NCI-H526 treated with DMSO at 0.1 percent for 48 hours (cell line): ENCODE measurements around the gene SLC8A1.
"Not testable (repeated sequence)": the region's sequence is repeated elsewhere in the genome, so short reads cannot be mapped to it uniquely, and the experiment has no call there.

ENCODE experiments used
- DNase-seq: peaks from one replicate; lab custom pipeline; 2025; lab: John Stamatoyannopoulos, UW

SLC8A1 gene

DNA sequence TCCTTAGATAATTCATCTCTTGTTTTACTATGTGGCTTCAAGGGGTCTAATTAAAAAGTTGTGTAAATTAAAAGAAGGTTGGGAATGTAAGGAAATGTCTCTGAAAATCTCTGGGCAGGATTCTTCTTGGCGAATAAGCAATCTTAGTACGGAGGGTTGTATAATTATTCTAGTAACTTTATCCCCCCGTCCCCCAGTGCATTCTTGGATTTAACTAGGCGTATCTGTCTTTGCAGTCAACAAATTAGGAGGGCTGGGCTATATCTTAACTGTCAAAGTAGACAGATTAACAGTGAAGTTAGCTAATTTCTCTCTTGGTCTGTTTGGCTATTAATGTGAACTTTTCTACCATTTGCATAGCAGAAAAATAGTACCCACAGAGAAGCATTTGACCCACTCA lies 343.0 kb downstream of the SLC8A1 start:
- no peak for DNase-seq

DNA sequence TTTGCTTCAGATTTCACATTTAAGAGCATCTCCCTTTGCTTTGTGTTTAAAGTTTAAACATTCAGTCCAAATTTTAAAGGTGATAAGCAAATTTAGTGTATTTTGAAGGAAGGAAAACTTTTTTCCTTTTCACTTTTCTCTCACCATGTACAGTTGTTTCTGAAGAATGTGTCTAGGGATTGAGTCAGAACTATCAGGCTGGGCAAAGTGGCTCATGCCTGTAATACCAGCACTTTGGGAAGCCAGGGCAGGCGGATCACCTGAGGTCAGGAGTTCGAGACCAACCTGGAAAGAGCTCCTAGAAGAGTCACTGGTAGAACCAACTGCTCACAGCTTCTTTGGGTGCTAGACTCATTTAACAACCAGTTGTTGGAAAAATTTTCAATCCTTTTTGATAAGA lies 345.8 kb downstream of the SLC8A1 start:
- DNase-seq: no peak

DNA sequence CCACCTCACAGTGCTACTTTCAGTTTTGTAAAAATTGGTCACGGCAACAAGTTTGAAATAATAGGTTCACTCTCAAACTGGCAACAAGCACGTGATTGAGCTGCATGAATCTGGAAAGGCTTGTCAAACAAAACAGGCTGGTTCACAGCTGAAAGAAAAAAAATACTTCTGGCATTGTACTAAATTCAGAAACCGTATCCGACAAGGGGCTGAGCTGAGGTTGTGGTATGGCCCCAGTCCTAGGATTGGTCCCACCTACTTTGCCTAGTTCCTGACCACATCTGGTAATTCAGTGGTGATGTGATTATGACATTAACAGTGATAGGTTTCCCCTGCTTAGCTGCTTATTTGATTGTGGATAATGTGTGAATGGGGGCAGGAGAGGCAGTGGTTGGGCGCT lies 346.3 kb downstream of the SLC8A1 start:
- no peak for DNase-seq

DNA sequence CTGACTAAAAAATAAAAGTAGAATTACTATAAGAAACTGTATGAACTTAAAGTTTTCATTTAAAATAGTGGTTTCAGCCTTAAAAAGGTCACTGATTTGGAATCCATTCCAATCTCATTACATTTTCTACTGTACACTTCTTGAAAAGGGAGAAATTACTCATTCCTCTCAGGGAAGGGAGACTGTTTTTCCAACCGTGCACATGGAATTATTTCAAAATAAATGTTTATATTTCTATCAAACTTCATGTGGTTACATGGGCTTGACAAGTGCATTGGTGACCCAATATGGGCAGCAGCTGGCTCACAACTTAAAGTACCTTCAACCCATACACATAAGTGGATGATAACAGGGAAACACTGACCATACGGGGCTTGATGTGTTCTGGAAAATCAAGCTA lies 348.3 kb downstream of the SLC8A1 start:
- DNase-seq: no peak

DNA sequence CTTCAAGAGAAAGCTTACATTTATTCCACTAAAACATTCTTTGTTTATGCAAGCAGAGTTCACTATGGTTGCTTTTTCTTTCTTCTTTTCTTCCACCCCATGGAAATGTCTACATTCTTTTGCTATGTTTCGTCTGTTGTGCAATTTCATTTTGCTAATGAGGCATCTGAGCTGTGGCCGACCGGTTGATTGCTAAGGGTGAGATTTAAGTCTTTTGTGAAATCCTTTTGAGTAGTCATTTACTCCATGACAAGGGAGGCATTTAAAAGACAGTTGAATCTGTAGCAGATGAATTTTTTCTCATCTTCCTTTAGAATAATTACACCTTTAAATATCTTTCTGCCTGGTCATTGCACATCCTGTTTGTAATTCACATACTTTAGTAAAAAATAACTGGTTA lies 348.7 kb downstream of the SLC8A1 start:
- no peak for DNase-seq

DNA sequence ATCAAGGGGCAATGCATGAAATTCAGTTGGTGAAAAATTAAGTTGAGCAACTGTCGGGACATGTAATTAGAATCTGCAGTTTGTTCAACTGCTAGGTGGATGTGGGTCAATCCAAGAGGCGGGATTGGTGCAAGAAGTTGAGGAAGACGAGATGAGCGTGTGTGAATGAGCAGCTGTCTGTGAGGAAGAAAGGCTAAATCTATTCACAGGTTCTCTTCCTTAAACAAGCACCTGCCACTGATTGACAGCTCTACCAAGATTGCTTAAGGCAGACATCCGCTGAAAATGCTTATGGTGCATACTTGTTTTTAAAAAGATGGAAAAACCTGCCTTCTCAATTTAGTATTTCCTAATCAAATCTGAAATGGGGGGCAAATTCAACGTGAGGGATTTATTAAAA lies 349.4 kb downstream of the SLC8A1 start:
- DNase-seq: no peak

DNA sequence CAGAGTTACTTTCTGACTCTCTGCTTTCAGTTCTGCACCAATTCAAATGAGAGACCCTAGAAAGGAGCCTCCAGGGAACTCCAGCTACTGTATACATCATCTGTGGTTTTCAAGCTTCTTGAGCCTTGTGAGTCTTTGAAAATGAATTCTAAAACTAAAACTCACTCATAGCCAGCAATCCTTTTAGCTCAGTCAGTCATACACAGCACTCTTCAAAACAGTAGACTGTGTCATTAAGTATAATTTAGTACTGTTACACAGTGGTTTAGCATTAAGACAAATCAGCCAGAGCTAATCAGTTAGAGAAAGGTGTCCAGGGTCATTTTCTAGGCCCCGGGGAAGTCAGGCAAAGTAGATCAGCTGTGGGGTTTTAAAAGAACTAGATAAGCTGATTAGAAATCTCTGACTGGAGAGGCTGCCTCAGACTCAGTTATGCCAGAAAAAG lies 350.7 kb downstream of the SLC8A1 start:
- DNase-seq: no peak

DNA sequence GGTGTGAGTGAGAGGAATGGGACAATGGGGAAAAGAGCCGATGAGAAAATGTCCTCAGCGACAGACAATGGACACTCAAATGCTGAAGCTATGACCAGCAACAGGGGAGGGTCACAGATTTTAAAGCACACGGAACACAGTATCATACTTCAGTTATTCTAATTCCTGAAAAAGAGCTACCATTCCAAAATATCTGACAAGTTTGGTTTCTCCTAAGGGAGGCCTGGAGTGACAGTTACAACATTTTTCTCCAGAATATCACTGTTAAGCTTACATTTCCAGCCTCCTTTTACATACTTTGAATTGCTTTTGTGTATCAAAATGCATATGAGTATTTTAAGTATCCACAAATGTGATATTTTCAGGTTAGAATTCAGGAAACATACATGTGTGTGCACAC lies 351.2 kb downstream of the SLC8A1 start:
- no peak for DNase-seq

DNA sequence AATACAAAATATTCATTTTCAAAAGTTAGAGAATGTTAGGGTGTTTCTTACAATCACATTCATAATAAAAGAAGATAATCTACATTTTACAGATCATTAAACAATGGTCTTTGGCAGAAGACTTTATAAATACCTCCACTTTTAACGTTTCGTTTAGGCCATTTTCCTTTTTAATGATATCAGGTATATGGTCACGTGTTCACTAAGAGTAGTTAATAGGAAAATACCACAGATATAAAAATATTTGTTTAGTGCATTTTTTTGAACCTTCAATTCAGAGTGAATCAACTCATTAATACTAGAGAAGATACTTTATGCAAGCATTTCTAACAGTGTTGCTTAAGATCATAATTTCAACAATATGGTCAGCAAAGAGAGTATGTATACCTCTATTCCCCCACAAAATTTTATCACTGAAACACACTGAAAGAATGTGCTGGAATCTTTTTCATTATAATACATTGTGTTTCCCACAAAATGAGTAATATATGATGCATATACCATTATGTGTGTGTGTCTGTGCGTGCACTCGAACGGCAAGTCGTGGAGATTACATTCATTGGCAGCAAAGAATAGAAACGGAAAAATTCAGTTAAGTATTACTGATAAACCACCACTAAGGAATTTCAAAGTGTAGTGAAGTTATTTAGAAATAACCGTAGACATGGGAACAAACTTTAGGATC lies 353.0 kb downstream of the SLC8A1 start:
- DNase-seq: no peak

DNA sequence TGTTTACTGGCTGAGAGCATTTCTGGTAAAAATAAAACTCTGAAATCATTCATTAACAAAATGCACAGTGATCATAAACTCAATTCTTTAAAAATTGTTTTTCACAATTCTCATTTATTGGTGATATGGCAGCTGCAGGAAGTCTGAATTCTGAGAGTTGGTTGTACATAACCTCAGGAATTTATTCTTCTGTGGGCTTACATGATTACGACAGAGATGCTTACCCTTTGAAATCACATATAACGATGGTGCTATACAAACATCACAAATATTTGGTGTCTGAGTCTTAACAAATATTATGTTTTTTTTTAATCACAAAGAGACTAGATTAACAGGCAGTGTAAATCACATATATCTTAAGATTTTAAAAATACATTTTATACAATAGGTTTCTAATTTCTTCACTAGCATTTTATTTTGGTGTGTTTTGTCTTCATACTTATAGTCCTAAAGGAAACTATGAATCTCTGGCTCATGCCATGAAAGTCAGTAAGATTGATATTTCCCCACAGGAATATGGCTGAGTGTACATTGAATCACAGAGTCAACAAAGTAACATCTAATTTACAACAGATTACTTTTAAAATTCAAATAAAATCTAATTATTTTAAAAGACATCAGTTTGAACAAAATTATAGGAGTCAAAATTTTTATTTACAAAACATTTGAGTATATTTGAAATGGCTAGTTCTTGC lies 354.1 kb downstream of the SLC8A1 start:
- no peak for DNase-seq

DNA sequence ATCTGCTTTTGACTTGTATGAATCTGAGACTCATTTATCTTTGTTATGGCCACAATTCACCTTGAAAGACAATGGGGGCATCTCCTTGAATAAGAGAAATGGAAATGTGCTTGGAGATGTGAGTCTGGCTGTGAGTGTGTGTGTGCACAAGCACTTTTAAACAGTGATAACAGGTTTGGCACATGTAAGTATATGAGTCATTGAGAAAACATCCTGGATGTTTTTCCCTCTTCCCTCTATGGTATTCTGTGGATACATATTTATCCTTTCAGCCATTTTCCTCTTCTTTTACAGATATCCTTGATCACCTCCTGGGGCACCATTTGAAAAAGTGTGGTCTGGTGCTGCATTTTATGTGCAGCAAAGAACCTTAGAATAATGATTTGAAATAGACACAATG lies 355.5 kb downstream of the SLC8A1 start:
- DNase-seq: no peak

DNA sequence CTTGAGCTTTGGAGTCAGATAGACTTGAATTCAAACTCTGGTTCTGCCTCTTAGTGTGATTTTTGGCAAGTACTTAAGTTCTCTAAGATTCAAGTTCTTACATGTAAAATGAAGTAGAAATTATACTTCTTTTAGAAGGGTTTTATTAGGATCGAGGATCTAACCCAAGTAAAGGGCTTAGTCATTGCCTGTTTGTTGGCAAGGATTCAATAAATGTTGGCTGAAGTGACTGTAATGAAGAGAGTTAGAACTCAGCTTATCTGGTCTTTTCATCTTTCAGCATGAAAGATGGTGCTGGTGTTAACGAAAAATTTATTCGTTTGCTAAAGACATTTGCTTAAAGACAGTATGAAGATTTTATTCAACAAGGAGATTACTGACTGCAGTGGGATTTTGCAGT lies 356.9 kb downstream of the SLC8A1 start:
- no peak for DNase-seq

DNA sequence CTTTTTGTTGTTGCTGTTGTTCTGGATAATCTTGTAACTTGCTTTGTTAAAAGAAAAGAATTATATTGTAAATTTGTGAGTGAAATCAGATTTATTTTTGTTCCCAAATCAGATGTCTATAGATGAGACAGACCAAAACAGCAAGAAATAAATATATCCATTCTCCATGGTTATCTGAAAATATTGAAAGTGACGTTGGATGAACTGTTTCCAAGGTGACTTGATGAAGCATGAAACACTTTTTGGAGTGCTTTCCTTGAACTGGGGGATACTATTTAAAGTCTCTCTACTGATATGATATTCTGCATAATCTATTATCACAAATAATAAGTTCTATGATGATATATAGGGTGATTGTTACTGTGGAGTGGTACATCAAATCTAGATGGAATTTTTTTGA lies 357.4 kb downstream of the SLC8A1 start:
- no peak for DNase-seq

DNA sequence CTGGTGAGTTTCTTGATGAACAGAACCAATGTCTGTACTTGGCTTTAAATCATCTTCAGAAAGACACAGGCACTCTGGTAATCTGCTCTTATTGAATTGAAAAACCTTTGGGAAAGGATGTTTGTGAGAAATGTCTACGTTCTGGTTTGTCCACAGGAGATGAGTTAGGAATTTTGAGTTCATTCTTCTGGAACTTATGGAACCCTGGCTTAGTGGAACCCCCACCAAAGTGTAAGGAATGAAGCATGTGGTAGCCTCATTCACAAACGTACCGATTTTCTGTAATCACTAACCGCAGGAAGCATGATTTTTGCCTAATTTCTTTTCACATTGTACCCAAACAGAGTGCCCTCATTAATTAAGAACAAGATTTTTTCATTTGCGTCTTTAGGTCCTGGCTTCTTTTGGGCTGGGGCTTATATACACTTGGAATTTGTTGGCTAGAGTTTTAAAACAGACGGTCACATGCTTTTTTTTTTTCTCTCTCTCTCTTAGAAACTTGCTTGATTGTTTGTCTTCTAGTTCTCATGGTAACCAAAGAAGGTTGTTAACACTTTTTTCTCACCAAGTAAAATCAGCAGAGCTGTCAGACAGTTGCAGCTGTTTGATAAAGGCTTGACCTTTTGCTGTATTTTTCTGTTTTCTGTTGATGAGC lies 358.7 kb downstream of the SLC8A1 start:
- DNase-seq: no peak

DNA sequence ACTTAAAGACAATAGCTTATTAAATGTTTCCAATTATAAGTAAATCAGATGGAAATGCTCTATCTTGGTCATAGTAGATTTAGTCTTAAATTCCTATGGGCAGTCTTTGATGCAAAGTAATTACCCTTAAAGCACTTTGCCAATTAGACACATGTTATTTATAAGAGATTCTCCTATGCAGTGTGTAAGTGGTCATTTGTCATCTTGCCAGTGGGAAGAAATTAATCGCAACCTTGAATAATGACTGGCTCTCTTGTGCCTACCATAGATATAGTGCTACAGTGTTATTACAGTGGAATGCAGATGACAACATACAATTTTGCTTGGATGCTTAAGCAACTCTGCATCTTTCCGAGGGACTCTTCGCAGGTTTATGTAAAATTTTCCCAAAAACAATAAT lies 361.8 kb downstream of the SLC8A1 start:
- no peak for DNase-seq

DNA sequence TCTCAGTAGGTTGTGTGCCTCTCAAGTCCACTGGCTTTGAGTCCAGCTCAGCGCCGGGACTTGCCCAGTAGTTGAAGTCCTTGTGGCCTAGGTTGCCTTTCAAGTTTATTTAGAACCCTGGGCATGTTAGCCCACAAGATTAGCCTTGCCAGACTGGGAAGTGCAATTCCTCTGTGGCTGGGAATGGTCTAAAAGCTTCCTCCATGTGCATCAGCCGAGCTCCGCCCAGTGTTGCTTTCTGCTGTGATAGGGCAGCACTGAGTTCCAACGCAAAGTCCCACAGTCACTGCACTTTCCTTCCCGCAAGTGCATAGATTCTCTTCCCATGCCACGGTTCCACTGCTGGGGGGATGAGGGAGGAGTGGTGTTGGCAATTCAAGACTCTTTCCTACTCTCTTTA lies 364.0 kb downstream of the SLC8A1 start:
- DNase-seq: no peak

DNA sequence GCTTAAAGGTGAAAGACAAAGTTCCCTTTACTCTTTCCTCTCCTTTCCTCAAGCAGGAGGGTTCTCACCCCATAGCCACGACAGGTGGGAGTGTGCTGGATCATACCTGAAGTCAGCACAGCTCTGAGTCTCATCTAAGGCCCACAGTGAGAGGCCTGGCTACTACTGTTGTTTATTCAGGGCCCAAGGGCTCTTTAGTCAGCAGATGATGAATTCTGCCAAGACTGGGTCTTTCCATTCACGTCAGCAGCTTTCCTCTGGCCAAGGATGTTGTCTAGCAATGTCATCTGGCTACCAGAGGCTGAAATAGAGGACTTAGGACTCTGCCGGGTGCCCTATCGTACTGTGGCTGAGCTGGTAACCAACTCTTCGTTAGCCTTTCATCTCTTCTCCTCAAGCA lies 364.5 kb downstream of the SLC8A1 start:
- no peak for DNase-seq

DNA sequence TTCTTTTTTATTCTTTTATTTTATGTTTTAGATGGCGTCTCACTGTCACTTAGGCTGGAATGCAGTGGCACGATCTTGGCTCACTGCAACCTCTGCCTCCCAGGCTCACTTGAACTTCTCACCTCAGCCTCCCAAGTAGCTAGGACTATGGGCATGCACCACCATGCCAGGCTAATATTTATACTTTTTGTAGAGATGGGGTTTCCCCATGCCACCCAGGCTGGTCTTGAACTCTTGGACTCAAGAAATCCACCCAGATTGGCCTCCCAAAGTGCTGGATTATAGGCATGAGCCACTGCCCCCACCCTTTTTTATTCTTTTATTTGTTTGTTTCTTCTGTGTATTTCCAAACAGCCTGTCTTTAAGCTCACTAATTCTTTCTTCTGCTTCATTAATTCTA lies 366.1 kb downstream of the SLC8A1 start:
- no peak for DNase-seq

DNA sequence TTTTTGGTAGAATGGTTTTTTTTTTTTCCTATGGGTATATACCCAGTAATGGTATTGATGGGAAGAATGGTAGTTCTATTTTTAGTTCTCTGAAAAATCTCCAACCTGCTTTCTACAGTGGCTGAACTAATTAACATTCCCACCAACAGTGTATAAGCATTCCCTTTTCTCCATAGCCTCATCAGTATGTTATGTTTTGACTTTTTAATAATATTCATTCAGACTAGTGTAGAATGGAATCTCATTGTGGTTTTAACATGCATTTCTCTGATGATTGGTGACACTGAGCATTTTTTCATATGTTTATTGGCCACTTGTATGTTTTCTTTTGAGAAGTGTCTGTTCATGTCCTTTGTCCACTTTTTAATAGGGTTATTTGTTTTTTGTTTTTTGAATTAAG lies 378.6 kb downstream of the SLC8A1 start:
- not testable (repeated sequence) for DNase-seq

DNA sequence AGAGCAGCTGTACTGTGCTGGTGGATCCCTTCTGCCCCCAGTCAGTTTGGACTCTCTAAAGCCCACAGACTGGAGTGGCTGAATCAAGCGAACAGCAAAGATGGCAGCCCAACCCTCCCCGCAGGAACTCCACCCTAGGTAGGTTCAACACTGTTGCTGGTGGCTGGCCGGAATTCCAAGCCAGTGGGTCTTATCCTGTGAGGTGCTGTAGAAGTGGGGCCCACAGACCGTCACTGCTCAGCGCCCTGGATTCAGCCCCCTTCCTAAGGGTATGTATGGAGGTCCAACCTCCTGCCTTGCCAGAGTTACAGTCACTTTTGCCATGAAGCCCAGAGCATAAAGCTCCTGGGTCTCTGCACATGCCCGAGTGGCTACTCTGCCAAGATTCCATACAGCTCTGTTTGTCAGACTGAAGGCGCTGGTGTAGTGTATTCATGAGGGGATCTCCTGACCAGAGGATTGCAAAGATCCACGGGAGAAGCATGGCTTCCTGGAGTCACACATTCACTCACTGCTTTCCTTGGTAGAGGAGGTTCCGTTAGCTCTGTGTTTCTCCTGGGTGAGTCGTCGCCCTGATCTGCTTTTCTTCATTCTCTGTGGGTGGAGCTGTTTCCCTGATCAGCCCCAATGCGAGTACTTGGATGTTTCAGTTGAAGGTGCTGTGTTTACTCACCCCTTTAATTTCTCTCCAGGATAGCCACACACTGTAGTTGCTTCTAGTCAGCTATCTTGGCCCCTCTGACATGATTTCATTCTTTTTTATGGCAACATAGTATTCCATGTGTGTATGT lies 379.3 kb downstream of the SLC8A1 start:
- DNase-seq: no peak

DNA sequence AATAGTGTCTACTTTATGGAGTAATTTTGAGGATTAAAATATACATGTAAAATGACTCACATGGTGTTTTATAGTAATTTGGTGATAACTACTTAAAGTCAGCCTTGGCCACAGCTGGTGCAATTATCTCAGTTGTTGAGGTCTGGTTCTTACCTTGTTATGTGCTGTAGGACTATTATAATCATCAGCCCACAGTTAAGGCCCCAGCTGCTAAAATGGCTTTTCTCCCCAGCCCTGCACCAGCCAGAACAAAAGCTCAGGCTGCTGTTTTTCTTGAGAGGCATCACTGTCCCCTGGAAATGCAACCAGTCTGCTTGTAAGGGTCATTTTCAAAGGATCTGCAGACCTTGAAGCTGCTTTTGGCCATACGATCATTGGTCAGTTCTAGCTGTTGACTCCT lies 389.5 kb downstream of the SLC8A1 start:
- DNase-seq: no peak

DNA sequence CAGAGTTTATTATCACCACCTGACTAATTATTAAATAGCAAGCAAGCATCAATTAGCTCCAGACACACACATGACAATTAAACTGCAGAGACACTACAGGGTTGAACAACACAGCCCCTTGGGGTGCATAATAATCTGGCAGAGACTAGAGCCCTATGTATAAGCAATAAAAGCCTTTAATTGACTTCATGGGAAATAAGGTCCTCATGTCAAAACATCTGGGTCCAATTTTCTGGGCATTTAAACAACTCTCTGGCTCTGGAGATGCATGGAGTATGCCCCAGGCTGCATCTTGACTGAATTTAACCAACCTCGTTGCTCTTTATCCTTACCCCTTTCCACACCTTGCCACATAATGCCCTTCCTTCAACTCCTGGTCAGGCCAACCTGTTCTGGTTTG lies 402.1 kb downstream of the SLC8A1 start:
- no peak for DNase-seq

DNA sequence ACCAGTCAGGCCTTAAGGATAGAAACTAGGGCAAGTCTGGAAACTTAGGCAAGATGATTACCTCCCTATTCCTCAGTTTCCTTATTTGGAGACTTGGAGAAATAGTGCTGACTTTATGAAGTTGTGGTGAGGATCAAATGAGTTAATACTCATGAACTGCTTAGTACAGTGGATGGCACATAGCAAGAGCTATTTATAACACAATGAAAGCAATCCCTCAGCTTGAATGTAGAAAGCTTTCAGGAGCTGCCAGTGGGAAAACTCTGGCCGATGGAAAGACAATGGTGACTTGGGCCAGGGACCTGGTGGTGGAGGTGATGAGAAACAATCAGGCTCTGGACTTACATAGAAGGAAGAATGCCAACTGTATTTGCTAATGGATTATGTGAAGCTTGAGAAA lies 403.4 kb downstream of the SLC8A1 start:
- DNase-seq: no peak
